Measurements from ENCODE around the gene PAX9. TPM values are rescaled to one million over a fixed set of nuclear protein-coding genes. Genes with fewer than 3 reads are reported as not detected.
"Not testable (repeated sequence)": the region's sequence is repeated elsewhere in the genome, so short reads cannot be mapped to it uniquely, and the experiment has no call there.

PAX9 gene
- total RNA-seq, 1 donor from 2014 or later, result 0.18 TPM

DNA sequence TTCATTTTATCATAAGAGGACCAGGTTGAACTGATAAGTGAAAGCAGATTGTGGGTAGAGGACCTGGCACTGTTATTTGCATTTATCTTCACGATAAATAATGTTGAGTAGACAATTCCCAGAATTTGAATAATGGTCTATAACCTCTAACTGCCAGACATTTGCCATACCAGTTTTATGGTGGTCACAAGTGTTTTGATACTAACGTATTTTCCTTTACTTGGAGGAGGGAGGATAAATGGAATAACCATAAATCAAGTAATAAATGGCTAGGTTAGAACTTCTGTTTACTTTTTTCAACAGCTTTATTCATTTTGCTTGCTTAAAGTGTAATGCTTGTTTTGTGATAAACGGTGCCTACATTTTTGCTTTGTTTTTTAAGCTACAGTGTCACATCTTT, 9.5 kb downstream of the PAX9 start:
- no peak for DNase-seq (ENCODE audit: extremely low read depth, low read depth, low spot score)

GRCh38 chr14:36672095-36672494, 10.4 kb downstream of the PAX9 start:
- DNase-seq (ENCODE audit: extremely low read depth, low read depth, low spot score), result no peak

GRCh38 chr14:36674659-36675058, 13.0 kb downstream of the PAX9 start:
- no peak for DNase-seq (ENCODE audit: extremely low read depth, low read depth, low spot score)

- DNase-seq (ENCODE audit: extremely low read depth, low read depth, low spot score), result no peak
Observed at GRCh38 chr14:36675581-36675980, 13.9 kb downstream of the PAX9 start.

DNA sequence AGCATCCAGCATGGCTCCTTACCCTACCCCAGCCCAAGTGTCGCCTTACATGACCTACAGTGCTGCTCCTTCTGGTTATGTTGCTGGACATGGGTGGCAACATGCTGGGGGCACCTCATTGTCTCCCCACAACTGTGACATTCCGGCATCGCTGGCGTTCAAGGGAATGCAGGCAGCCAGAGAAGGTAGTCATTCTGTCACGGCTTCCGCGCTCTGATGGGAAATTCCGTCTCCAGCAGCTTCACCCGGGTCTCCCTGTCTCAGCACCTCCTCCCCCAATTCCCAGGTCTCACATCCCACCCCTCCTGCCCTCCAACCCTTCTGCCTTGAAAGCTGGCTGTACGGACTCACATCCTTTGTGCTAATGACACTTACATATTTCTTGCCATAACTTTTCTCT, 14.6 kb downstream of the PAX9 start:
- no peak for DNase-seq (ENCODE audit: extremely low read depth, low read depth, low spot score)

GRCh38 chr14:36682338-36682737, 20.7 kb downstream of the PAX9 start:
- DNase-seq (ENCODE audit: extremely low read depth, low read depth, low spot score), result no peak

GRCh38 chr14:36683083-36683724, 21.5 kb downstream of the PAX9 start:
- DNase-seq (ENCODE audit: extremely low read depth, low read depth, low spot score), result no peak

DNA sequence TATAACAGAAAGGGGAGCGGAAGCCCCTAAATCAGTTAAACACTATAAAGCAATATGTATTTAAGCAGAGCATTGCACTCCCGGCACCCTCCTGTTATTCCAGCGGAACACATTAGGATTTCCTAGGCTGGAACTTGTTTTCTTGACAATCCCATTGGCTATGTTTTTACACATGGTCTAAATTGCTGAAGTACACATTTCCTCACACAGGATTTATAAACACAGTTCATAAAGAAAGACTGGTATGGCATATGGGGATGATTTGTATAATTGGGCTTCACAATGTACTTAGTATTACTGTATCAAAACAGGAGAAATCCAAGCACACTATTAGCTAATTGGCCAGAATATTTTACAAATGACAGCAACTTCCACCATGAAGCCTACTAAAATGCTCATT, 23.3 kb downstream of the PAX9 start:
- no peak for DNase-seq (ENCODE audit: extremely low read depth, low read depth, low spot score)

- DNase-seq (ENCODE audit: extremely low read depth, low read depth, low spot score), result no peak
Observed at GRCh38 chr14:36690311-36691040, 28.8 kb downstream of the PAX9 start.

DNA sequence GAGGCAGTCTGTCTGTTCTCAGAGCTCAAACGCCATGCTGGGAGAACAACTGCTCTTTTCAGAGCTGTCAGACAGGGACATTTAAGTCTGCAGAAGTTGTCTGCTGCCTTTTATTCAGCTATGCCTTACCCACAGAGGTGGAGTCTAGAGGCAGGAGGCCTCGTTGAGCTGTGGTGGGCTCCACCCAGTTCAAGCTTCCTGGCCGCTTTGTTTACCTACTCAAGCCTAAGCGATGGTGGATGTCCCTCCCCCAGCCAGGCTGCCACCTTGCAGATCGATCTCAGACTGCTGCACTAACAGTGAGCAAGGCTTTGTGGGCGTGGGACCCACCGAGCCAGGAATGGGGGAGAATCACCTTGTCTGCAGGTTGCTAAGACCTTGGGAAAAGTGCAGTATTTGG, 37.8 kb downstream of the PAX9 start:
- not testable (repeated sequence) for DNase-seq (ENCODE audit: extremely low read depth, low read depth, low spot score)

DNA sequence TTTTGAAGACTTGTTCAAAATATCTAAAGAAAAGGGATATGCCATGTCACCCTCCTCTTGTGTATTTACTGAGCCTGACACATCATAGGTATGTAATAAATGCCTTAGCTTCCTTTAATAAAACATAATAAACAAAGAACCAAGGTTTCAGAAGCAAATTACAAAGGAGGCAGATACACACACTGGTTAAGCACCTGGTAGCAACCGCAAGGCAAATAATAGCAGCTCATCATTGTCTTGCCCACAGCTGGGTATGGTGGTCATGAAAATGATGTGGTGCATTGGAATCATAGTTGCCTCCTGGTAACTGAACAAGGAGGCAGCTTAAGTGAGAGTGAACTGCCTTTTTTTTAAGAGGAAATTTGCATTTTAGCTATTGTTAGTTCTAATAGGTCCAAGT, 39.0 kb downstream of the PAX9 start:
- no peak for DNase-seq (ENCODE audit: extremely low read depth, low read depth, low spot score)

- no peak for DNase-seq (ENCODE audit: extremely low read depth, low read depth, low spot score)
Observed at GRCh38 chr14:36701132-36701531, 39.5 kb downstream of the PAX9 start.

DNA sequence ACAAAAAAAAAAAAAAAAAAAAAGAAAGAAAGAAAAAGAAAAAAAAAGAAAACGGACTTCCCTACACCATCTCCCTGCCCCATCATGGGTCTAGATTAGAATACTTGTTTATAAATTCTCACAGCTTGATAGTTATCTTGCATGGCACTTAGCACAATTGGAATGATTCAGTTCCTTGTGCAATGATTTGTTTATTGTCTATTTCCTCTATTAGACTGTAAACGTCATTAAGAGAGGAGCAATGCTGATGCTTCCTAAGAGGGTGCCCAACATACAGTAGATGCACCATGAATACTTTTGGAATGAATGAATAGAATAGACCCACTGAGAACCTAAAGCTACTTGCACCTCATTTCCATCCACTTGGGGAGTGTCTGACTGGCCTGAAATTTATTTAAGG, 40.8 kb downstream of the PAX9 start:
- no peak for DNase-seq (ENCODE audit: extremely low read depth, low read depth, low spot score)

DNA sequence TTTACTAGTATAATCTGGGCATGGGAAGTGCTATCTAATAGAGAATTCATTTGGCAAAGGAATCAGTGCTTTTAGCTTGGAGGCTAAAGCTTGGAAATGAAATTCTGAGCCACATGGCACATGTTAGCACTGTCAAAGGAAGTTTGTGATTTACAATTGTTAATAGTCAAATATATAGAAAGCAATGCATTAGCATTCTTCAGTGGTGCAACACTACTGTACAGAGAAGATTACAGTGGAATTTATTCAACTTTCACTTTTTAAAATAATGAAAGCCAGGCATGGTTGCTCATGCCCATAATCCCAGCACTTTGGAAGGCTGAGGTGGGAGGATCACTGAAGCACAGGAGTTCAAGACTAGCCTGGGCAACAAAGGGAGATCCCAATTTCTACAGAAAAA, 45.9 kb downstream of the PAX9 start:
- DNase-seq (ENCODE audit: extremely low read depth, low read depth, low spot score), result no peak

- no peak for DNase-seq (ENCODE audit: extremely low read depth, low read depth, low spot score)
Observed at GRCh38 chr14:36713960-36714703, 52.5 kb downstream of the PAX9 start.

GRCh38 chr14:36716614-36717184, 55.0 kb downstream of the PAX9 start:
- no peak for DNase-seq (ENCODE audit: extremely low read depth, low read depth, low spot score)

DNA sequence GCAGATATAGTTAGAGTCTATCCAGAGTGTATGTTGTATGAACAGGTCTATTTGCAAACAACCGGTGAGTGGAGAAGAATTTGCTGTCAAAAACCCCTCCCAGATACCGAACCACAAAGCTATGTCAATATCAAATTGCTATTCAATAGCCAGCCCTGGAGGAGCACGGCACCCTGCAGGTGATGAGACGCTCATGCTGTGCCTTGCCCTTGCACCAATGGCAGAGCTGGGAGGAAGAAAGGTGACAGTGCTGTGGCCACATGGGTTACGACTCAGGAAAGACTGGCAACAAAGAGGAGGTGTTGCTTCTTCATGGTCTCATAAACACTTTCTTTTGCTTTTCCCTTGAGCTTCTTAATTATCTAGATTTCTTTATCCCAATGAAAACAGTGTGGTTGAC, 55.7 kb downstream of the PAX9 start:
- no peak for DNase-seq (ENCODE audit: extremely low read depth, low read depth, low spot score)

- DNase-seq (ENCODE audit: extremely low read depth, low read depth, low spot score), result no peak
Observed at GRCh38 chr14:36718216-36718615, 56.6 kb downstream of the PAX9 start.

DNA sequence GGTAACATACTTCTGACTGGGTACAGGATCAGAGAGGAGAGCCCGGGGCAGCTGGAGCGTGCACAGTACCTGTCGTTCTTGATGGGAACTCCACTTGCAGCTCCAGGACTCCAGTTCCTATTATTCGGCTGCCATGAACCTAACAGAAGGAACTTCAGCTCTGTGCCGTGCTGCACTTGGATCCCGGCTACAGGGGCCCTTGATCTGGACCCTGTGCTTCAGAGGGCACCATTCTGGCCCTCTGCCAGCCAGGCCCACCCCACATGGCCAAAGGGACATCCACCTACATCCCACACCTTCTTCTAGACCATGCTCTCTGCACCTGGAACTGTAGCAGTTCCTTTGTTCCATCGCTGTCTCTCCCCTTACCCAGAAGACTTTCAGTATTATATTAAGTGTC, 58.2 kb downstream of the PAX9 start:
- DNase-seq (ENCODE audit: extremely low read depth, low read depth, low spot score), result no peak

- DNase-seq (ENCODE audit: extremely low read depth, low read depth, low spot score), result no peak
Observed at GRCh38 chr14:36720657-36721056, 59.0 kb downstream of the PAX9 start.

GRCh38 chr14:36721877-36722276, 60.2 kb downstream of the PAX9 start:
- no peak for DNase-seq (ENCODE audit: extremely low read depth, low read depth, low spot score)

DNA sequence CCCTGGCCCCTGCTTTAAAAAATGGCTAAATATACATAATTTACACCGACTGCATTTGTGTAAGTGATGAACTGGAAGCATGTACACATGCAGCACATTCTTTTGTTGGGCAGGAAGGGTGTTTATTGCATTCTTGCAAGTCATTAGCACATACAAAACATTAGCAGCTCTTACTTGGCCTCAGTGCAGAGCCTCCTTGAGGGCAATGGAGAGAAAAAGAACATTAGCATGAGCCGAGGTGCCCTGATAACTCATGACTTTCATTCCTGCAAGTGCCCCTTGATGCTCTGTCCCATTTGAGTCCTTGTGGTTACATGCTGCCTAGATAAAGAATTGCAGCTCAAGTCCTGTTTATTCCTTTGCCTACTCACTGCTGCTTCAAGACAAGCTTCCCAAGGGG, 61.9 kb downstream of the PAX9 start:
- DNase-seq (ENCODE audit: extremely low read depth, low read depth, low spot score), result no peak

All from glomerular endothelial cell (primary cell).